Measurements from ENCODE around the gene CBX1.
A peak's percentile ranks its signal among the peaks of the same experiment; 100 is the strongest.

Gene CBX1

GRCh38 chr17:48024149-48025039, 76.9 kb downstream of the CBX1 start:
- peak; percentile 59 for DNase-seq

GRCh38 chr17:48023400-48024148, 77.7 kb downstream of the CBX1 start:
- peak; percentile 71 for DNase-seq

- no peak for DNase-seq
Observed at GRCh38 chr17:48022901-48023300, 78.4 kb downstream of the CBX1 start.

- DNase-seq, result no peak
Observed at GRCh38 chr17:48021934-48022333, 79.3 kb downstream of the CBX1 start.

Data from stimulated activated CD8-positive, alpha-beta memory T cell treated with anti-CD3 and anti-CD28 coated beads, Interleukin-4, amount 100 ng/mL, for 48 hours (primary cell).